Endothelial cell of umbilical vein (primary cell): ENCODE results near the gene NNT. TPM values are rescaled to one million over a fixed set of nuclear protein-coding genes. Genes with fewer than 3 reads are reported as not detected.

ENCODE experiments used
- BruUV-seq: library from RNA; stranded (reverse); fragments of 400-500 nt; replicated peaks from 2 replicates; lab custom pipeline; 2021; lab: Mats Ljungman, UMichigan
- CTCF ChIA-PET: fragments of 300-600, 350-600 bp; sonication (Branson Sonifier 250); formaldehyde crosslinking; loops from one replicate; lab custom pipeline; 2021; ENCODE audit warnings: antibody characterized with exemption, inconsistent platforms; lab: Charles Lee
- POLR2A ChIA-PET: fragments of 300-600, 350-600 bp; sonication (Branson Sonifier 250); formaldehyde crosslinking; loops from one replicate; lab custom pipeline; 2021; ENCODE audit warnings: antibody characterized with exemption, inconsistent platforms; lab: Charles Lee
- DNase-seq: peaks from one replicate; pipeline ENCODE4 v3.0.0-alpha.2; 2011; ENCODE audit warnings: low read depth, low spot score
- FAIRE-seq: peaks from 2 replicates; lab custom pipeline; 2011; peaks lifted over from hg19 to GRCh38; lab: Jason Lieb, UNC
- H2AFZ ChIP-seq: 2 replicates; pipeline ENCODE4 v1.6.0; 2012; ENCODE audit warnings: low read depth, low read length, control low read depth, inconsistent platforms
- H3K27ac ChIP-seq: 2 replicates; pipeline ENCODE4 v1.5.1; 2011; ENCODE audit warnings: low read depth, mild to moderate bottlenecking, control low read depth, low read length, moderate library complexity; ENCODE audit not compliant: insufficient read depth
- H3K27me3 ChIP-seq, 2 experiments: 2 replicates each; pipeline versions ENCODE4 v1.6.0 to v1.6.1; 2011; ENCODE audit warnings: low read length in 2 of 2, mixed read lengths in 1 of 2; ENCODE audit not compliant: control insufficient read depth in 2 of 2, insufficient read depth in 2 of 2
- H3K36me3 ChIP-seq, 2 experiments: 2 replicates in 1 of 2; 3 replicates in 1 of 2; pipeline ENCODE4 v1.5.1; 2011; ENCODE audit warnings: low read length in 2 of 2, mild to moderate bottlenecking in 1 of 2, moderate library complexity in 1 of 2; ENCODE audit not compliant: control insufficient read depth in 2 of 2, insufficient read depth in 2 of 2; ENCODE audit errors: extremely low read depth in 1 of 2
- H3K4me1 ChIP-seq: 3 replicates; pipeline ENCODE4 v1.5.1; 2011; ENCODE audit warnings: mild to moderate bottlenecking, low read length; ENCODE audit not compliant: control insufficient read depth, insufficient read depth; ENCODE audit errors: extremely low read depth
- H3K4me2 ChIP-seq: 2 replicates; pipeline ENCODE4 v1.6.1; 2011; ENCODE audit warnings: low read length, control low read depth, mixed read lengths; ENCODE audit not compliant: insufficient read depth
- H3K4me3 ChIP-seq, 3 experiments: fragments of 200-600 bp in 1 of 3; sonication (generic), shearing (Covaris generic) in 1 of 3; replicated peaks in 1 of 3; 2 replicates each; pipeline ENCODE4 v1.5.1; 2011 to 2016; ENCODE audit warnings: control low read depth in 3 of 3, low read length in 3 of 3, mild to moderate bottlenecking in 2 of 3, inconsistent platforms in 1 of 3, low read depth in 1 of 3, moderate library complexity in 1 of 3; ENCODE audit not compliant: insufficient read depth in 1 of 3
- H3K79me2 ChIP-seq: 2 replicates; pipeline ENCODE4 v1.6.0; 2012; ENCODE audit warnings: low read length, inconsistent platforms; ENCODE audit not compliant: control insufficient read depth, insufficient read depth
- H3K9ac ChIP-seq: replicated peaks from 2 replicates; pipeline ENCODE3; 2011; ENCODE audit warnings: low read length, control low read depth; ENCODE audit not compliant: insufficient read depth; ENCODE audit errors: extremely low read depth
- H3K9me1 ChIP-seq: replicated peaks from 3 replicates; pipeline ENCODE4 v1.6.0; 2011; ENCODE audit warnings: mild to moderate bottlenecking, low read length; ENCODE audit not compliant: control insufficient read depth, insufficient read depth; ENCODE audit errors: extremely low read depth
- H3K9me3 ChIP-seq: replicated peaks from 2 replicates; pipeline ENCODE4 v1.5.1; 2012; ENCODE audit warnings: low read length, inconsistent platforms; ENCODE audit not compliant: control insufficient read depth, insufficient read depth
- H4K20me1 ChIP-seq: replicated peaks from 2 replicates; pipeline ENCODE3; 2011; ENCODE audit warnings: mild to moderate bottlenecking, low read length; ENCODE audit not compliant: control insufficient read depth, insufficient read depth; ENCODE audit errors: extremely low read depth
- EZH2 ChIP-seq: IDR thresholded peaks from 2 replicates; pipeline ENCODE4 v1.6.1; 2012; ENCODE audit warnings: borderline replicate concordance, low read depth, mild to moderate bottlenecking, moderate library complexity, low read length, inconsistent platforms; ENCODE audit not compliant: severe bottlenecking
- POLR2A ChIP-seq: IDR thresholded peaks from 2 replicates; pipeline ENCODE4 v1.6.1; 2012; ENCODE audit warnings: low read depth, mild to moderate bottlenecking, control low read depth, low read length
- dilution Hi-C: fragments of 300-500 bp; cut with MboI; formaldehyde crosslinking; loops from one replicate; pipeline ENCODE4 v1.15.0; 2019; ENCODE audit warnings: low sequenced_read_pairs; ENCODE audit not compliant: extremely low pct_ligation_motif_present
- intact Hi-C: fragments of 100-400 bp; cut with micrococcal nuclease; formaldehyde crosslinking; loops from one replicate; pipeline ENCODE4 v1.10.0; 2022
- polyA plus RNA-seq, 4 experiments: library from polyadenylated mRNA; depleted of rRNA in 3 of 4; stranded (reverse) in 3 of 4; unstranded in 1 of 4; fragments of >200 nt; gene quantifications; 2 replicates each; pipeline versions ENCODE4 v1.2.1 to v1.2.3, GENCODE V29; 2011 to 2012; ENCODE audit warnings: missing spikeins in 1 of 4
- total RNA-seq: library from RNA; stranded (reverse); gene quantifications from 2 replicates; pipeline ENCODE4 v1.2.3, GENCODE V29; 2021

Gene NNT
- total and polyA plus RNA-seq, 2 donors (not counting 3 experiments of a cell fraction or from before 2014, with no cell fraction given) = 38.2 to 82.5 TPM

DNA sequence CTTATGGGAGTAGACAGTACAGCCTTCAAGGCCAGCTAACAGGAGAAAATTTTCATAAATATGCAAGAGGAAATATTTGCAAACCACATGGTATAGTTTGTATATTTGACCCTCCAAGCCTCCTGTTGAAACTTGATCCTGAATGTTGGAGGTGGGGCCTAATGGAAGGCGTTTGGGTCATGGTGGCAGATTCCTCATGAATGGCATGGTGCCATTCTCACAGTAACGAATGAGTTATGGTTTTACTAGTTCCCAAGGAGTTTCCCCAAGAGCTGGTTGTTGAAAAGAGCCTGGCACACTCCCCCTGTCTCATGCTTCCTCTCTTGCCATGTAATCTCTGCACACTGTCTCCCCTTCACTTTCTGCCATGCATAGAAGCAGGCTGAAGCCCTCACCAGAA lies 42.9 kb upstream of the NNT start:
- H3K9me3 ChIP-seq = no peaks in the 10 kb centered on the region
- H3K79me2 ChIP-seq = peaks cover 13% of the 10 kb centered on the region
- CTCF ChIA-PET = interaction anchor here (0.7 to 1.6 kb wide), 2 partner anchors 38 to 59 kb away, joined by 3 to 5 read pairs; no protein-coding TSS in a partner anchor
- H3K9me1 ChIP-seq = no peaks in the 10 kb centered on the region
- H2AFZ ChIP-seq = no peak overlapping the region
- intact Hi-C loops = no loop called here
- no peak overlapping the region for H3K27ac ChIP-seq
- H4K20me1 ChIP-seq = no peaks in the 10 kb centered on the region
- no peak overlapping the region for H3K4me2 ChIP-seq
- dilution Hi-C loops = no loop called here
- FAIRE-seq = no peak
- H3K4me1 ChIP-seq = peaks cover 10% of the 10 kb centered on the region
- no peak for DNase-seq
- TF ChIP-seq POLR2A = no peak
- POLR2A ChIA-PET = no interaction called here
- no peak overlapping the region for H3K9ac ChIP-seq
- peaks cover 1 to 3% of the 10 kb centered on the region in 2 experiments for H3K27me3 ChIP-seq
- no TSS peak for BruUV-seq
- H3K36me3 ChIP-seq = no peaks in the 10 kb centered on the region
- H3K4me3 ChIP-seq = no peak overlapping the region

DNA sequence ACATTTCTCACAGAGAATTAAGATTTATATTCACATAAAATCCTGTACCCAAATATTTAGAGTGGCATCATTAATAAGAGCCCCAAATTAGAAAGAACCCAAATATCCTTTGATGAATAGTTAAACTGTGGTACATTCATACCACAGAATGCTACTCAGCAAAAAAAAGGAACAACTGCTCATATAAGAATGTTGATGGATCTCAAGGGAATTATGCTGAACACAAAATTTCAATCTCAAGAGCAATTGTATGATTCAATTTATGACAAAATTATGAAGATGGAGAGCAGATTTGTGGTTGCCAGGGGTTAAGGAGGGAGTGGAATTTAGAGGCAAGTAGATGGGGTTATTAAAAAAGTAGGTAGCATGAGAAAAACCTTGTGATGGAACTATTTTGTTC lies 41.6 kb upstream of the NNT start:
- Histone ChIP-seq H3K27me3 (peaks cover 1 to 3% of the 10 kb centered on the region in 2 experiments), H3K36me3 (no peaks in the 10 kb centered on the region), H3K79me2 (peaks cover under 1% of the 10 kb centered on the region), H3K4me2 (no peak overlapping the region), H4K20me1 (no peaks in the 10 kb centered on the region), H3K4me1 (peaks cover 4% of the 10 kb centered on the region), H3K9me3 (no peaks in the 10 kb centered on the region), H2AFZ (no peak overlapping the region), H3K4me3 (no peak overlapping the region), H3K9me1 (no peaks in the 10 kb centered on the region), H3K9ac (no peak overlapping the region), H3K27ac (no peak overlapping the region)
- TF ChIP-seq EZH2 = no peak
- dilution Hi-C loops (no loop called here), intact Hi-C loops (no loop called here)
- BruUV-seq = no TSS peak
- ChIA-PET POLR2A (no interaction called here), CTCF (no interaction called here)
- FAIRE-seq (no peak), DNase-seq (no peak)
